CD14-positive monocyte (primary cell): ENCODE measurements around the gene GOLGA5. TPM values are rescaled to one million over a fixed set of nuclear protein-coding genes. Genes with fewer than 3 reads are reported as not detected.

Experiments
- DNase-seq, 3 donors: peaks; one replicate each; pipeline ENCODE4 v3.0.0-alpha.2; 2011 to 2022
- H2AFZ ChIP-seq: 2 replicates; pipeline ENCODE4 v1.6.0; 2012; ENCODE audit warnings: mild to moderate bottlenecking, low read depth, low read length, inconsistent platforms; ENCODE audit not compliant: insufficient read depth, poor library complexity, severe bottlenecking
- H3K27ac ChIP-seq, 2 donors: 1 replicate in 1 of 2; 2 replicates in 1 of 2; pipeline ENCODE4 v1.5.1; 2012 to 2013; ENCODE audit warnings: low read length in 2 of 2, control low read depth in 1 of 2, inconsistent platforms in 1 of 2, low read depth in 1 of 2, mild to moderate bottlenecking in 1 of 2
- H3K27me3 ChIP-seq, 2 donors: one replicate each; pipeline versions ENCODE4 v1.6.0 to v1.6.1; 2011 to 2013; ENCODE audit warnings: low read length in 2 of 2; ENCODE audit not compliant: control insufficient read depth in 2 of 2, insufficient read depth in 2 of 2
- H3K36me3 ChIP-seq, 2 donors: replicated peaks in 1 of 2; 1 replicate in 1 of 2; 2 replicates in 1 of 2; pipeline versions ENCODE4 v1.5.1 to v1.6.1; 2012 to 2013; ENCODE audit warnings: low read length in 2 of 2, control low read depth in 1 of 2, inconsistent platforms in 1 of 2, mild to moderate bottlenecking in 1 of 2; ENCODE audit not compliant: insufficient read depth in 2 of 2, control insufficient read depth in 1 of 2
- H3K4me1 ChIP-seq, 2 donors: 1 replicate in 1 of 2; 2 replicates in 1 of 2; pipeline versions ENCODE4 v1.5.1 to v1.6.1; 2012 to 2013; ENCODE audit warnings: low read length in 2 of 2, control low read depth in 1 of 2, inconsistent platforms in 1 of 2, mild to moderate bottlenecking in 1 of 2, moderate library complexity in 1 of 2; ENCODE audit not compliant: insufficient read depth in 2 of 2, control insufficient read depth in 1 of 2
- H3K4me2 ChIP-seq: replicated peaks from 2 replicates; pipeline ENCODE3; 2012; ENCODE audit warnings: low read length, moderate library complexity, mild to moderate bottlenecking; ENCODE audit not compliant: poor library complexity, severe bottlenecking; ENCODE audit errors: extremely low read depth
- H3K4me3 ChIP-seq, 3 experiments: fragments of 200-600 bp in 1 of 3; sonication (generic) in 1 of 3; replicated peaks in 1 of 3; 1 replicate in 2 of 3; 2 replicates in 1 of 3; pipeline ENCODE4 v1.5.1; 2011 to 2013; ENCODE audit warnings: low read length in 3 of 3, mild to moderate bottlenecking in 3 of 3, control low read depth in 2 of 3, low read depth in 2 of 3, inconsistent platforms in 1 of 3, moderate library complexity in 1 of 3
- H3K79me2 ChIP-seq: 2 replicates; pipeline ENCODE4 v1.6.0; 2012; ENCODE audit warnings: mild to moderate bottlenecking, control low read depth, inconsistent platforms, low read length, moderate library complexity; ENCODE audit not compliant: insufficient read depth
- H3K9ac ChIP-seq: 2 replicates; pipeline ENCODE4 v1.6.0; 2017; ENCODE audit warnings: low read length, mild to moderate bottlenecking; ENCODE audit not compliant: insufficient read depth, poor library complexity, severe bottlenecking
- H3K9me3 ChIP-seq, 2 donors: replicated peaks in 1 of 2; 1 replicate in 1 of 2; 2 replicates in 1 of 2; pipeline versions ENCODE4 v1.5.1 to v1.6.1; 2012 to 2013; ENCODE audit warnings: low read length in 2 of 2, control low read depth in 1 of 2; ENCODE audit not compliant: control insufficient read depth in 1 of 2, insufficient read depth in 1 of 2
- H4K20me1 ChIP-seq: 2 replicates; pipeline ENCODE4 v1.6.0; 2012; ENCODE audit warnings: mild to moderate bottlenecking, low read length, control low read depth, moderate library complexity; ENCODE audit not compliant: insufficient read depth
- H3K27ac Mint-ChIP-seq, 7 donors: one replicate each; pipeline ENCODE4 v1.8.0; 2020; ENCODE audit warnings: mild to moderate bottlenecking in 7 of 7, mixed read lengths in 7 of 7, moderate library complexity in 6 of 7, inconsistent platforms in 2 of 7
- H3K27me3 Mint-ChIP-seq, 3 donors: one replicate each; pipeline ENCODE4 v1.8.0; 2021 to 2022; ENCODE audit warnings: low read depth in 3 of 3, mild to moderate bottlenecking in 3 of 3, mixed read lengths in 3 of 3, moderate library complexity in 3 of 3, inconsistent platforms in 1 of 3
- H3K36me3 Mint-ChIP-seq, 2 donors: one replicate each; pipeline ENCODE4 v1.8.0; 2020; ENCODE audit warnings: mixed read lengths in 2 of 2, inconsistent platforms in 1 of 2, mild to moderate bottlenecking in 1 of 2
- H3K4me1 Mint-ChIP-seq: one replicate; pipeline ENCODE4 v1.8.0; 2020; ENCODE audit warnings: mild to moderate bottlenecking, mixed read lengths
- H3K4me3 Mint-ChIP-seq, 2 donors: one replicate each; pipeline ENCODE4 v1.8.0; 2020; ENCODE audit warnings: mild to moderate bottlenecking in 2 of 2, mixed read lengths in 2 of 2, moderate library complexity in 1 of 2
- H3K9me3 Mint-ChIP-seq, 7 donors: one replicate each; pipeline ENCODE4 v1.8.0; 2020 to 2022; ENCODE audit warnings: mixed read lengths in 7 of 7, mild to moderate bottlenecking in 6 of 7, moderate library complexity in 6 of 7, inconsistent platforms in 2 of 7
- WGBS: methylation state at CpG from one replicate; pipeline ENCODE4 v1.1.5; 2013; ENCODE audit warnings: missing lambda C conversion rate; ENCODE audit not compliant: insufficient coverage; 5-methylcytosine and 5-hydroxymethylcytosine counted together
- intact Hi-C, 2 donors: fragments of 100-400 bp; cut with micrococcal nuclease; formaldehyde crosslinking; loops; one replicate each; pipeline versions ENCODE4 v1.15.0 to v1.15.1; 2023
- polyA plus RNA-seq, 3 donors: library from polyadenylated mRNA; depleted of rRNA in 1 of 3; unstranded in 2 of 3; stranded (reverse) in 1 of 3; fragments of 300-500 nt in 2 of 3; fragments of >200 nt in 1 of 3; fragmentation: Illumina TruSeq in 2 of 3; gene quantifications; 1 replicate in 2 of 3; 2 replicates in 1 of 3; pipeline ENCODE4 v1.2.3, GENCODE V29; 2012 to 2021
- TF ChIP-seq, protein P1 (sequence below): fragments of 200-600 bp; IDR thresholded peaks from one replicate; pipeline ENCODE4 v1.8.0; 2022; ENCODE audit warnings: antibody characterized with exemption, mild to moderate bottlenecking

Gene GOLGA5
- polyA plus RNA-seq, 3 donors = 12.4 to 19.0 (median 16.3) TPM

GRCh38 chr14:92801917-92802316 is 7.8 kb downstream of the GOLGA5 start:
- Histone ChIP-seq H3K79me2 (peaks cover 88% of the 10 kb centered on the region), H4K20me1 (peaks cover 94% of the 10 kb centered on the region), H3K4me1 (peaks cover 3 to 16% of the 10 kb centered on the region in 2 donors), H3K4me2 (no peak overlapping the region), H3K36me3 (peaks cover 40 to 74% of the 10 kb centered on the region in 2 donors), H3K4me3 (no peak overlapping the region), H2AFZ (no peak overlapping the region), H3K27ac (no peak overlapping the region), H3K27me3 (no peaks in the 10 kb centered on the region), H3K9me3 (no peaks in the 10 kb centered on the region), H3K9ac (no peak overlapping the region)
- H3K27ac Mint-ChIP-seq = peak overlapping the region in 1 of 7 donors; percentile 21
- H3K4me1 Mint-ChIP-seq = peaks cover 31% of the 10 kb centered on the region
- peaks cover 56 to 80% of the 10 kb centered on the region in 2 donors for H3K36me3 Mint-ChIP-seq
- DNase-seq = no peak
- no peaks in the 10 kb centered on the region for H3K9me3 Mint-ChIP-seq
- H3K4me3 Mint-ChIP-seq = no peak overlapping the region
- intact Hi-C loops = no loop called here
- TF ChIP-seq, protein P1, sequence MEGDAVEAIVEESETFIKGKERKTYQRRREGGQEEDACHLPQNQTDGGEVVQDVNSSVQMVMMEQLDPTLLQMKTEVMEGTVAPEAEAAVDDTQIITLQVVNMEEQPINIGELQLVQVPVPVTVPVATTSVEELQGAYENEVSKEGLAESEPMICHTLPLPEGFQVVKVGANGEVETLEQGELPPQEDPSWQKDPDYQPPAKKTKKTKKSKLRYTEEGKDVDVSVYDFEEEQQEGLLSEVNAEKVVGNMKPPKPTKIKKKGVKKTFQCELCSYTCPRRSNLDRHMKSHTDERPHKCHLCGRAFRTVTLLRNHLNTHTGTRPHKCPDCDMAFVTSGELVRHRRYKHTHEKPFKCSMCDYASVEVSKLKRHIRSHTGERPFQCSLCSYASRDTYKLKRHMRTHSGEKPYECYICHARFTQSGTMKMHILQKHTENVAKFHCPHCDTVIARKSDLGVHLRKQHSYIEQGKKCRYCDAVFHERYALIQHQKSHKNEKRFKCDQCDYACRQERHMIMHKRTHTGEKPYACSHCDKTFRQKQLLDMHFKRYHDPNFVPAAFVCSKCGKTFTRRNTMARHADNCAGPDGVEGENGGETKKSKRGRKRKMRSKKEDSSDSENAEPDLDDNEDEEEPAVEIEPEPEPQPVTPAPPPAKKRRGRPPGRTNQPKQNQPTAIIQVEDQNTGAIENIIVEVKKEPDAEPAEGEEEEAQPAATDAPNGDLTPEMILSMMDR = no peak
- no peaks in the 10 kb centered on the region for H3K27me3 Mint-ChIP-seq

DNA sequence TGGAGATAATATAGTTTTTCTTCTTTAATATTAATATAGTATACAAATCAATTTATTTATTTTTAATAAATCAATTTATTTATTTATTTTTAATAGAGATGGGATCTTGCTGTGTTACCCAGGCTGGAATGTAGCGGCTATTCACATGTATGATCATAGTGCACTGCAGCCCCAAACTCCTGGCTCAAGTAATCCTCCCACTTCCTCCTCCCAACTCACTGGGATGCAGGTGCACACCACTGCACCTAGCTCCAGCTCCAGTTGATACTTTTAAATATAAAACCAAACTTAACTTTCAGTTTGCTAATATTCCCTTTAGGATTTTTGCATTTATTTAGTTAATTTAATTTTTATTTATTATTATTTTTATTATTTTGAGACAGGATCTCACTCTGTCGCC is 8.6 kb downstream of the GOLGA5 start:
- TF ChIP-seq, protein P1 = no peak
- Mint-ChIP-seq H3K4me1 (peaks cover 31% of the 10 kb centered on the region), H3K27ac (no peak overlapping the region), H3K27me3 (no peaks in the 10 kb centered on the region), H3K36me3 (peaks cover 55 to 81% of the 10 kb centered on the region in 2 donors), H3K9me3 (no peaks in the 10 kb centered on the region), H3K4me3 (no peak overlapping the region)
- H2AFZ ChIP-seq = no peak overlapping the region
- intact Hi-C loops = no loop called here
- H3K4me1 ChIP-seq = peaks cover 3 to 16% of the 10 kb centered on the region in 2 donors
- H3K79me2 ChIP-seq = peaks cover 81% of the 10 kb centered on the region
- H3K9ac ChIP-seq = no peak overlapping the region
- no peak overlapping the region for H3K27ac ChIP-seq
- no peak overlapping the region for H3K4me3 ChIP-seq
- no peak overlapping the region for H3K4me2 ChIP-seq
- no peak for DNase-seq
- no CpG with 5 or more reads among the region's 2 CpGs for WGBS
- H3K27me3 ChIP-seq = no peaks in the 10 kb centered on the region
- H4K20me1 ChIP-seq = peaks cover 89% of the 10 kb centered on the region
- peaks cover 41 to 74% of the 10 kb centered on the region in 2 donors for H3K36me3 ChIP-seq
- no peaks in the 10 kb centered on the region for H3K9me3 ChIP-seq
